Esophagus squamous epithelium (tissue), 5 donors: ENCODE measurements around the gene AFM. TPM values are rescaled to one million over a fixed set of nuclear protein-coding genes. Genes with fewer than 3 reads are reported as not detected.

Source experiments
- DNase-seq: peaks from one replicate; lab custom pipeline; 2025; lab: John Stamatoyannopoulos, UW
- H3K27ac ChIP-seq, 4 donors: fragments of 200-600 bp; sonication (generic); one replicate each; pipeline ENCODE4 v1.5.1; 2016 to 2019; ENCODE audit warnings: mild to moderate bottlenecking in 1 of 4
- H3K27me3 ChIP-seq, 4 donors: fragments of 200-600 bp; sonication (generic); 1 replicate in 3 of 4; 2 replicates in 1 of 4; pipeline versions ENCODE4 v1.5.1 to v1.6.0; 2017 to 2021; ENCODE audit warnings: antibody characterized with exemption in 1 of 4
- H3K36me3 ChIP-seq, 3 donors: fragments of 200-600 bp; sonication (generic); one replicate each; pipeline ENCODE4 v1.5.1; 2016 to 2019
- H3K4me1 ChIP-seq, 3 donors: fragments of 200-600 bp; sonication (generic); one replicate each; pipeline ENCODE4 v1.5.1; 2017 to 2019
- H3K4me3 ChIP-seq, 4 donors: fragments of 200-600 bp; sonication (generic); 1 replicate in 3 of 4; 2 replicates in 1 of 4; pipeline ENCODE4 v1.5.1; 2016 to 2019; ENCODE audit warnings: mild to moderate bottlenecking in 2 of 4, moderate library complexity in 1 of 4
- H3K9me3 ChIP-seq, 3 donors: fragments of 200-600 bp; sonication (generic); one replicate each; pipeline ENCODE4 v1.5.1; 2016 to 2019
- CTCF ChIP-seq, 6 experiments: fragments of 450-650 bp in 4 of 6; fragments of 200-600 bp in 2 of 6; sonication (generic) in 2 of 6; IDR thresholded peaks; one replicate each; pipeline ENCODE4 v1.5.1; 2016 to 2019; ENCODE audit warnings: antibody characterized with exemption in 6 of 6, mild to moderate bottlenecking in 4 of 6, moderate library complexity in 4 of 6
- POLR2A ChIP-seq, 4 donors: fragments of 450-650 bp; IDR thresholded peaks; one replicate each; pipeline ENCODE4 v1.6.1; 2017; ENCODE audit warnings: antibody characterized with exemption in 4 of 4, mild to moderate bottlenecking in 4 of 4, moderate library complexity in 3 of 4
- WGBS, 2 donors: methylation state at CpG; one replicate each; pipeline ENCODE4 v1.1.5; 2018; 5-methylcytosine and 5-hydroxymethylcytosine counted together
- intact Hi-C: fragments of 100-400 bp; cut with DNase I; formaldehyde crosslinking; loops from one replicate; pipeline ENCODE4 v1.15.0; 2022
- total RNA-seq, 4 donors: library from RNA; depleted of rRNA; stranded (reverse); fragments of >200 nt; gene quantifications; one replicate each; pipeline ENCODE4 v1.1.0, GENCODE V29; 2016
- donor health status: DM: yes; HTN: yes; CAD: no.

The AFM gene
- total RNA-seq, 4 donors from 2014 or later = not detected

GRCh38 chr4:73508651-73509050 is 27.1 kb downstream of the AFM start:
- Histone ChIP-seq H3K27ac (no peak overlapping the region), H3K27me3 (no peaks in the 10 kb centered on the region), H3K4me3 (no peak overlapping the region), H3K36me3 (no peaks in the 10 kb centered on the region), H3K9me3 (no peaks in the 10 kb centered on the region), H3K4me1 (no peaks in the 10 kb centered on the region)
- no peak for TF ChIP-seq POLR2A (IDR thresholded peaks at IDR 0.05)
- WGBS, 2 donors = 51 to 74% methylated on average over 3 of the region's 3 CpGs
- intact Hi-C loops = no loop called here
- no peak for DNase-seq

- Histone ChIP-seq H3K9me3 (no peaks in the 10 kb centered on the region), H3K27ac (no peak overlapping the region), H3K27me3 (no peaks in the 10 kb centered on the region), H3K4me1 (no peaks in the 10 kb centered on the region), H3K36me3 (no peaks in the 10 kb centered on the region), H3K4me3 (no peak overlapping the region)
- 86 to 92% methylated on average over 2 to 3 of the region's 3 CpGs for WGBS, 2 donors
- no peak for DNase-seq
- intact Hi-C loops = no loop called here
- no peak for TF ChIP-seq CTCF (IDR thresholded peaks at IDR 0.05)
- no peak for TF ChIP-seq POLR2A (IDR thresholded peaks at IDR 0.05)
These were observed 36.8 kb downstream of the AFM start for GRCh38 chr4:73518340-73518739.

GRCh38 chr4:73520821-73521220 is 39.3 kb downstream of the AFM start:
- H3K36me3 ChIP-seq = no peaks in the 10 kb centered on the region
- no peaks in the 10 kb centered on the region for H3K4me1 ChIP-seq
- H3K27me3 ChIP-seq = no peaks in the 10 kb centered on the region
- intact Hi-C loops = no loop called here
- no peaks in the 10 kb centered on the region for H3K9me3 ChIP-seq
- H3K4me3 ChIP-seq = no peak overlapping the region
- WGBS, 2 donors = 56 to 57% methylated on average over 4 of the region's 4 CpGs
- no peak for DNase-seq
- no peak for TF ChIP-seq CTCF (IDR thresholded peaks at IDR 0.05)
- no peak for TF ChIP-seq POLR2A (IDR thresholded peaks at IDR 0.05)
- no peak overlapping the region for H3K27ac ChIP-seq

- TF ChIP-seq POLR2A (IDR thresholded peaks at IDR 0.05) (no peak), CTCF (IDR thresholded peaks at IDR 0.05) (no peak)
- no peaks in the 10 kb centered on the region for H3K27me3 ChIP-seq
- no peak for DNase-seq
- H3K4me1 ChIP-seq = no peaks in the 10 kb centered on the region
- intact Hi-C loops = no loop called here
- no peaks in the 10 kb centered on the region for H3K9me3 ChIP-seq
- H3K27ac ChIP-seq = no peak overlapping the region
- WGBS, 2 donors = 85 to 96% methylated on average over 2 of the region's 2 CpGs
- no peaks in the 10 kb centered on the region for H3K36me3 ChIP-seq
- no peak overlapping the region for H3K4me3 ChIP-seq
These were observed 41.6 kb downstream of the AFM start for GRCh38 chr4:73523126-73523525.

- Histone ChIP-seq H3K4me1 (no peaks in the 10 kb centered on the region), H3K27ac (no peak overlapping the region), H3K27me3 (no peaks in the 10 kb centered on the region), H3K4me3 (no peak overlapping the region), H3K36me3 (no peaks in the 10 kb centered on the region), H3K9me3 (no peaks in the 10 kb centered on the region)
- TF ChIP-seq CTCF (IDR thresholded peaks at IDR 0.05) (no peak), POLR2A (IDR thresholded peaks at IDR 0.05) (no peak)
- intact Hi-C loops = no loop called here
- WGBS, 2 donors = 54 to 58% methylated on average over 1 of the region's 1 CpG
- no peak for DNase-seq
These were observed 44.1 kb downstream of the AFM start for GRCh38 chr4:73525611-73526010.

- no peaks in the 10 kb centered on the region for H3K4me1 ChIP-seq
- 80 to 82% methylated on average over 1 of the region's 1 CpG for WGBS, 2 donors
- no peaks in the 10 kb centered on the region for H3K36me3 ChIP-seq
- intact Hi-C loops = no loop called here
- no peak for DNase-seq
- H3K27me3 ChIP-seq = no peaks in the 10 kb centered on the region
- H3K4me3 ChIP-seq = no peak overlapping the region
- H3K27ac ChIP-seq = no peak overlapping the region
- no peaks in the 10 kb centered on the region for H3K9me3 ChIP-seq
- TF ChIP-seq POLR2A (IDR thresholded peaks at IDR 0.05) = no peak
- TF ChIP-seq CTCF (IDR thresholded peaks at IDR 0.05) = no peak
These were observed 45.7 kb downstream of the AFM start for GRCh38 chr4:73527196-73527595.
